DOHH2 (cell line): ENCODE results near the gene SPECC1L.

Experiments
- EZH2phosphoT487 ChIP-seq: fragments of 200-600 bp; sonication (generic); IDR thresholded peaks from 2 replicates; pipeline ENCODE4 v1.6.1; 2017; ENCODE audit warnings: borderline replicate concordance, mild to moderate bottlenecking, antibody characterized with exemption, low read length, moderate library complexity, mixed read lengths
- TF ChIP-seq, protein P1 (sequence below): fragments of 200-600 bp; sonication (generic); IDR thresholded peaks from one replicate; pipeline ENCODE4 v1.5.1; 2014; ENCODE audit warnings: antibody characterized with exemption, mild to moderate bottlenecking, low read depth, low read length; ENCODE audit not compliant: poor library complexity, severe bottlenecking

GRCh38 chr22:24443668-24444067, 173.0 kb downstream of the SPECC1L start:
- TF ChIP-seq, protein P1, sequence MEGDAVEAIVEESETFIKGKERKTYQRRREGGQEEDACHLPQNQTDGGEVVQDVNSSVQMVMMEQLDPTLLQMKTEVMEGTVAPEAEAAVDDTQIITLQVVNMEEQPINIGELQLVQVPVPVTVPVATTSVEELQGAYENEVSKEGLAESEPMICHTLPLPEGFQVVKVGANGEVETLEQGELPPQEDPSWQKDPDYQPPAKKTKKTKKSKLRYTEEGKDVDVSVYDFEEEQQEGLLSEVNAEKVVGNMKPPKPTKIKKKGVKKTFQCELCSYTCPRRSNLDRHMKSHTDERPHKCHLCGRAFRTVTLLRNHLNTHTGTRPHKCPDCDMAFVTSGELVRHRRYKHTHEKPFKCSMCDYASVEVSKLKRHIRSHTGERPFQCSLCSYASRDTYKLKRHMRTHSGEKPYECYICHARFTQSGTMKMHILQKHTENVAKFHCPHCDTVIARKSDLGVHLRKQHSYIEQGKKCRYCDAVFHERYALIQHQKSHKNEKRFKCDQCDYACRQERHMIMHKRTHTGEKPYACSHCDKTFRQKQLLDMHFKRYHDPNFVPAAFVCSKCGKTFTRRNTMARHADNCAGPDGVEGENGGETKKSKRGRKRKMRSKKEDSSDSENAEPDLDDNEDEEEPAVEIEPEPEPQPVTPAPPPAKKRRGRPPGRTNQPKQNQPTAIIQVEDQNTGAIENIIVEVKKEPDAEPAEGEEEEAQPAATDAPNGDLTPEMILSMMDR: no peak
- TF ChIP-seq EZH2phosphoT487: no peak
